ENCODE results near the gene RUNX1.

Gene RUNX1

GRCh38 chr21:34890724-34891612 is 158.1 kb downstream of the RUNX1 start:
- peak; percentile 82 for DNase-seq

- DNase-seq: no peak
Observed at GRCh38 chr21:34890470-34890723, 158.7 kb downstream of the RUNX1 start.

GRCh38 chr21:34889676-34890469 is 159.2 kb downstream of the RUNX1 start:
- peak; percentile 94 for DNase-seq

GRCh38 chr21:34889320-34889675 is 159.8 kb downstream of the RUNX1 start:
- DNase-seq: peak; percentile 78

- peak; percentile 98 for DNase-seq
Observed at GRCh38 chr21:34888569-34889319, 160.4 kb downstream of the RUNX1 start.

GRCh38 chr21:34887725-34888568 is 161.2 kb downstream of the RUNX1 start:
- peak; percentile 85 for DNase-seq

- DNase-seq: peak; percentile 49
Observed at GRCh38 chr21:34887105-34887442, 162.0 kb downstream of the RUNX1 start.

- DNase-seq: peak; percentile 51
Observed at GRCh38 chr21:34886240-34887104, 162.6 kb downstream of the RUNX1 start.

- peak; percentile 44 for DNase-seq
Observed at GRCh38 chr21:34885626-34886239, 163.4 kb downstream of the RUNX1 start.

GRCh38 chr21:34885125-34885524 is 164.0 kb downstream of the RUNX1 start:
- DNase-seq: peak; percentile 73

GRCh38 chr21:34884346-34884929 is 164.7 kb downstream of the RUNX1 start:
- DNase-seq: no peak

- DNase-seq: no peak
Observed at GRCh38 chr21:34883491-34884271, 165.4 kb downstream of the RUNX1 start.

- DNase-seq: peak; percentile 72
Observed at GRCh38 chr21:34882719-34883131, 166.4 kb downstream of the RUNX1 start.

GRCh38 chr21:34881839-34882371 is 167.2 kb downstream of the RUNX1 start:
- no peak for DNase-seq

- no peak for DNase-seq
Observed at GRCh38 chr21:34881421-34881820, 167.7 kb downstream of the RUNX1 start.

- no peak for DNase-seq
Observed at GRCh38 chr21:34880401-34880800, 168.7 kb downstream of the RUNX1 start.

- no peak for DNase-seq
Observed at GRCh38 chr21:34878940-34879339, 170.2 kb downstream of the RUNX1 start.

- no peak for DNase-seq
Observed at GRCh38 chr21:34878501-34878900, 170.6 kb downstream of the RUNX1 start.

- DNase-seq: no peak
Observed at GRCh38 chr21:34877485-34878128, 171.5 kb downstream of the RUNX1 start.
